Neural progenitor cell (in vitro differentiated cells): ENCODE measurements around the gene CFAP45.

Experiments
- CTCF ChIP-seq: fragments of 200-600 bp; sonication (generic); IDR thresholded peaks from 2 replicates; pipeline ENCODE4 v1.5.1; 2017; ENCODE audit warnings: antibody characterized with exemption, mild to moderate bottlenecking
- EZH2 ChIP-seq: fragments of 200-600 bp; sonication (generic); IDR thresholded peaks from 2 replicates; pipeline ENCODE4 v1.6.1; 2017; ENCODE audit warnings: antibody characterized with exemption, mild to moderate bottlenecking, moderate library complexity

GRCh38 chr1:159931101-159931794 is 31.3 kb upstream of the CFAP45 start:
- TF ChIP-seq EZH2 (no peak), CTCF (no peak)
